ENCODE data around the gene URB1. TPM values are rescaled to one million over a fixed set of nuclear protein-coding genes. Genes with fewer than 3 reads are reported as not detected.

Gene URB1
- total RNA-seq, 1 donor = 21.7 TPM

DNA sequence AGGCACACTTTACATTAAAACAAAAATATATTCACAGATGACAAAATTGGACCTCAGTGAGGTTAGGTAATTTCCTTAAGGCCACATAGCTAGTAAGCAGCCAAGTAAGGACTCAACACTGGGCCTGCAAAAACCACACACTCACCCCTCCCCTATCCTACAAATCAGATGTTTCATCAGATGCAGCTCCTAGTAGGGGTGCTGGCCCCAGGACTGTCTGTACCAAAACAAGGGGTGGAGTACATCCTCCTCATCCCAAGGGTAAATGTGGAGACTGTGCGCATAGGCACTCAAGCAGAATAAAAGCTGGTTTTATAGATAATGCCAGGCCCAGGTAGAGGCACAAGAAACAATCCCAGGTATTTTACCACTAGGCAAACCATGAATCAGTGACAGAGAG, 25.7 kb downstream of the URB1 start:
- H3K4me1 ChIP-seq (ENCODE audit: insufficient read depth, low read length) = peaks cover 15% of the 10 kb centered on the region
- peaks cover 29% of the 10 kb centered on the region for H3K79me2 ChIP-seq (ENCODE audit: insufficient read depth, low read length)
- H3K27ac ChIP-seq (ENCODE audit: low read depth, low read length) = no peak overlapping the region
- H3K36me3 ChIP-seq (ENCODE audit: insufficient read depth, low read length) = peaks cover 78% of the 10 kb centered on the region
- H2AFZ ChIP-seq (ENCODE audit: low read length) = no peak overlapping the region
- TF ChIP-seq, protein P1, sequence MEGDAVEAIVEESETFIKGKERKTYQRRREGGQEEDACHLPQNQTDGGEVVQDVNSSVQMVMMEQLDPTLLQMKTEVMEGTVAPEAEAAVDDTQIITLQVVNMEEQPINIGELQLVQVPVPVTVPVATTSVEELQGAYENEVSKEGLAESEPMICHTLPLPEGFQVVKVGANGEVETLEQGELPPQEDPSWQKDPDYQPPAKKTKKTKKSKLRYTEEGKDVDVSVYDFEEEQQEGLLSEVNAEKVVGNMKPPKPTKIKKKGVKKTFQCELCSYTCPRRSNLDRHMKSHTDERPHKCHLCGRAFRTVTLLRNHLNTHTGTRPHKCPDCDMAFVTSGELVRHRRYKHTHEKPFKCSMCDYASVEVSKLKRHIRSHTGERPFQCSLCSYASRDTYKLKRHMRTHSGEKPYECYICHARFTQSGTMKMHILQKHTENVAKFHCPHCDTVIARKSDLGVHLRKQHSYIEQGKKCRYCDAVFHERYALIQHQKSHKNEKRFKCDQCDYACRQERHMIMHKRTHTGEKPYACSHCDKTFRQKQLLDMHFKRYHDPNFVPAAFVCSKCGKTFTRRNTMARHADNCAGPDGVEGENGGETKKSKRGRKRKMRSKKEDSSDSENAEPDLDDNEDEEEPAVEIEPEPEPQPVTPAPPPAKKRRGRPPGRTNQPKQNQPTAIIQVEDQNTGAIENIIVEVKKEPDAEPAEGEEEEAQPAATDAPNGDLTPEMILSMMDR (IDR thresholded peaks at IDR 0.05; ENCODE audit: extremely low read depth, low read depth, low read length) = no peak
- no peak for DNase-seq (ENCODE audit: insufficient read length, low spot score, missing footprints)
- peaks cover 9% of the 10 kb centered on the region for H4K20me1 ChIP-seq (ENCODE audit: insufficient read depth, low read length)
- H3K4me2 ChIP-seq (ENCODE audit: insufficient read depth, low read length) = no peak overlapping the region
- no peak overlapping the region for H3K4me3 ChIP-seq (ENCODE audit: insufficient read depth, low read length)
- no peaks in the 10 kb centered on the region for H3K9me3 ChIP-seq (ENCODE audit: low read depth, low read length)
- no peaks in the 10 kb centered on the region for H3K27me3 ChIP-seq (ENCODE audit: insufficient read depth, low read length)

DNA sequence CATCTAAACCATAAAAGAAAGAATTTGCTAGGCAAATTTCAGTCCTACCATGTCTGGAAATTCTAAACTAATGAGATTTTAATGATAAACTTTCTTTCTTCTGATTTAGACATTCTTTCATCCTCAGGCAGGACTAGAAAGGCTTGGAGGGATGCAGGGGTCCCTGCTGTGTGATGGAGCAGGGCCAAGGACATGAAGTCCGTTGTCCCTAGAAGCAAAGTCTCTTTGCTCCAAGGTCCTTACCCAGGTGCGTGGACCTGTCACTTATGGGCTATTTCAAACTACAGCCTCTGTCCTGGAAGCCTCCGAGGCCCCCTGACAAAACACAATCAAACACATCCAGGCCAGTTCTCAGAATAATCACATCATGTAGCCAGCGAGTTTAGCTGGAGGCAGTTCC, 26.6 kb downstream of the URB1 start:
- Histone ChIP-seq H3K4me3 (ENCODE audit: insufficient read depth, low read length) (no peak overlapping the region), H3K36me3 (ENCODE audit: insufficient read depth, low read length) (peaks cover 84% of the 10 kb centered on the region), H2AFZ (ENCODE audit: low read length) (no peak overlapping the region), H3K27me3 (ENCODE audit: insufficient read depth, low read length) (no peaks in the 10 kb centered on the region), H3K79me2 (ENCODE audit: insufficient read depth, low read length) (peaks cover 29% of the 10 kb centered on the region), H3K9me3 (ENCODE audit: low read depth, low read length) (no peaks in the 10 kb centered on the region), H3K4me1 (ENCODE audit: insufficient read depth, low read length) (peaks cover 6% of the 10 kb centered on the region), H3K27ac (ENCODE audit: low read depth, low read length) (no peak overlapping the region), H4K20me1 (ENCODE audit: insufficient read depth, low read length) (peaks cover 8% of the 10 kb centered on the region), H3K4me2 (ENCODE audit: insufficient read depth, low read length) (no peak overlapping the region)
- TF ChIP-seq, protein P1 (IDR thresholded peaks at IDR 0.05; ENCODE audit: extremely low read depth, low read depth, low read length) = no peak
- DNase-seq (ENCODE audit: insufficient read length, low spot score, missing footprints) = no peak

DNA sequence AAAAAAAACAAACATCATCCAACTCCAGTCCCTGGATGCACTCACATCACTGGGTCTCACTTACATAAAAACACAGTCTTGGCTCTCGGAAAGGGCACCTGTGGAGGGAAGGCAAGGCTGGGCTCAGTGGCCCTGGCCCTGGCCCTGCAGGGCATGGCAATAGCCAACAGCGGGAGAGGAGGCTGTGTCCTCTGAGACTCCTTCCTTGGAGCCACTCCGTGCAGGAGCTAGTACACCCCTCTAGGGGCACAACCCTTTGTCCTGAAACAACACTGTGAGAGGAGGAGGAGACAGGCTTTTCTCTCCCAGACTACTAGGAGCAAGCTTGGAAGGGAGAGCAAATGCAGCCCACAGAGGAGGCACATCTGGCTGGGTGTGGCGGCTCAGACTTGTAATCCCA, 28.0 kb downstream of the URB1 start:
- H3K36me3 ChIP-seq (ENCODE audit: insufficient read depth, low read length) = peaks cover 89% of the 10 kb centered on the region
- no peaks in the 10 kb centered on the region for H3K9me3 ChIP-seq (ENCODE audit: low read depth, low read length)
- TF ChIP-seq, protein P1 (IDR thresholded peaks at IDR 0.05; ENCODE audit: extremely low read depth, low read depth, low read length) = no peak
- H3K79me2 ChIP-seq (ENCODE audit: insufficient read depth, low read length) = peaks cover 20% of the 10 kb centered on the region
- H4K20me1 ChIP-seq (ENCODE audit: insufficient read depth, low read length) = peaks cover 5% of the 10 kb centered on the region
- no peaks in the 10 kb centered on the region for H3K4me1 ChIP-seq (ENCODE audit: insufficient read depth, low read length)
- H3K27me3 ChIP-seq (ENCODE audit: insufficient read depth, low read length) = no peaks in the 10 kb centered on the region
- no peak for DNase-seq (ENCODE audit: insufficient read length, low spot score, missing footprints)
- H3K4me3 ChIP-seq (ENCODE audit: insufficient read depth, low read length) = no peak overlapping the region
- no peak overlapping the region for H3K4me2 ChIP-seq (ENCODE audit: insufficient read depth, low read length)
- H2AFZ ChIP-seq (ENCODE audit: low read length) = no peak overlapping the region
- no peak overlapping the region for H3K27ac ChIP-seq (ENCODE audit: low read depth, low read length)

DNA sequence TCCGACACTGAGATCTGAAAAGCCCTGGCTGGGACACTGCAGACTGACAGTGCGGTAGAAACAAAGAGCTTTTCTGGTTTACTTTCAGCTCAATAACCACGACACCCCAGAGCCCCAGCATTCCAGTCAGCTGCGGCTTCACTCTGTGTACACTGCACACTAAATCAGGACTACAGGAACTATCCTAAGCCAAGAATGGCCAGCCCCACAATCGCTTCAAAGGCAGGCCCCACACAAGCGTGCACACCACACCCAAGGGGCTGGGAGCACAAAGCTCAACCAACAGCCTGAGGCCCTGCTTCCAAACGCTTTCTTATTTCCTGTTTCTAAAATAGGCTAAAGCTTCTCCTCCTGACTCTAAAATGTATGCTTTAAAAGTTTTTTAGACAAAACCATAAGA, 28.4 kb downstream of the URB1 start:
- Histone ChIP-seq H3K36me3 (ENCODE audit: insufficient read depth, low read length) (peaks cover 93% of the 10 kb centered on the region), H3K27ac (ENCODE audit: low read depth, low read length) (no peak overlapping the region), H3K4me2 (ENCODE audit: insufficient read depth, low read length) (no peak overlapping the region), H3K9me3 (ENCODE audit: low read depth, low read length) (no peaks in the 10 kb centered on the region), H2AFZ (ENCODE audit: low read length) (no peak overlapping the region), H3K4me3 (ENCODE audit: insufficient read depth, low read length) (no peak overlapping the region), H3K79me2 (ENCODE audit: insufficient read depth, low read length) (peaks cover 20% of the 10 kb centered on the region), H3K4me1 (ENCODE audit: insufficient read depth, low read length) (no peaks in the 10 kb centered on the region), H3K27me3 (ENCODE audit: insufficient read depth, low read length) (no peaks in the 10 kb centered on the region), H4K20me1 (ENCODE audit: insufficient read depth, low read length) (peaks cover 5% of the 10 kb centered on the region)
- TF ChIP-seq, protein P1 (IDR thresholded peaks at IDR 0.05; ENCODE audit: extremely low read depth, low read depth, low read length) = no peak
- DNase-seq (ENCODE audit: insufficient read length, low spot score, missing footprints) = no peak
